Measurements from ENCODE around the gene BICDL1.
A peak's percentile ranks its signal among the peaks of the same experiment; 100 is the strongest.

The BICDL1 gene

GRCh38 chr12:120101182-120101581 is 112.1 kb downstream of the BICDL1 start:
- no peak for DNase-seq (ENCODE audit: low read depth)

- DNase-seq (ENCODE audit: low read depth) = no peak
Observed at GRCh38 chr12:120101617-120102016, 112.6 kb downstream of the BICDL1 start.

DNA sequence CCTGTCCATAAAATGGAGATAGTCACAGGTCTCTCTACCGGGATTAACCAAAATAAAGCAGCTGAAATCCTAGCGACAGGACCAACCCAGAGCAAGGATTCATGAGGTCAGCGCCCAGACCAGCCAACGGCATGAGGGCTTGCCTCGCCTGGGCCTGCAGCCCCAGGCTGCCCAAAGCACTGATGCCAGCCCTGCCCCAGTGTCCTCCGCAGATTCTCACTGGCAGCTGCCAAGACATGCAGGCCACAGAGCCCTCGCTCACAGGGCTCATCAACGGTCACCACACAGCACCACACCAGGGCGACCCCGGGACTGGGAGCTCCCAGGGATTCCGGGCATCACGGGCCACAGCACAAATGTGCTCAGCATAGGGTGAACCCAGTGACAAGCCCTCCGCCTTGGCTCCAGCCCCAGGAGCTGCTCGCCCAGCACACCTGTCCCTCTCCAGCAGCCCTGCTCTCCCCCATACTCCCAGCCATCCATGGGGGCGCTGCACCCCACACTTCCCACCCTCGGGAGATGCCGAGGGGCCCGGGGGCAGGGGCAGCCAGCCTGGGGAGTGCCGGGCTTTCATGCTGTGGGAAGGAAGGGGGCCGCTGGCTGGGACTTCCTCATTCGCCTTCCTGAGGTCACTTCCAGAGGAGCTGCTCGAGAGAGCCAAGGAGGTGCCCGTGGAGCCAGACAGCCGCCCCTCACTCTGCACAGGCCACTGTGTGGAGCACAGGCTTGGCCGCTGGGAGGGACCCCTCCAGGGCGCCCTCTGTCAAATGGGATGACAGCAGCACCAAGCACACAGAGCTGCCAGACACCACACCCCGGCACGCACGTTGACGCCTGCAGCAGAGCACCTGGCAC is 113.4 kb downstream of the BICDL1 start:
- DNase-seq (ENCODE audit: low read depth) = no peak

GRCh38 chr12:120103044-120103338 is 114.0 kb downstream of the BICDL1 start:
- DNase-seq (ENCODE audit: low read depth) = no peak

DNA sequence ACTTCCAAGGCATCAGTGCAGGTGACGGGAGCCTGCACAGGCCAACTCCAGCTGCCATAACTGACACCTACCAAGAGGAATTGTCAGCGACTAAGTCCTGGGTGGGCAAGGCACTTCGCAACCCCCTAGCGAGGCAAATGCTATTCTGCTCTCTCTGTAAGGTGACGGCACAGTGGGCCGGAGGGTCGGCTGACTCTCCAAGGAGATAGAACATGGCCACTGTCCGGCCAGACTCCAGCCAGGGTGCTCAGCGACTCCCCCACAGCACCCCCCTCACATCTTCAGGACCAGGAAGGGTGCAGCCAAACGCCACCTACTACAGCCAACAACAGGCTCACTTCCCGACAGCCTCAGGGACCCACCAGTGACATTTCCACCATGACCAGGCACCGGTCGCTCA is 114.3 kb downstream of the BICDL1 start:
- no peak for DNase-seq (ENCODE audit: low read depth)

DNA sequence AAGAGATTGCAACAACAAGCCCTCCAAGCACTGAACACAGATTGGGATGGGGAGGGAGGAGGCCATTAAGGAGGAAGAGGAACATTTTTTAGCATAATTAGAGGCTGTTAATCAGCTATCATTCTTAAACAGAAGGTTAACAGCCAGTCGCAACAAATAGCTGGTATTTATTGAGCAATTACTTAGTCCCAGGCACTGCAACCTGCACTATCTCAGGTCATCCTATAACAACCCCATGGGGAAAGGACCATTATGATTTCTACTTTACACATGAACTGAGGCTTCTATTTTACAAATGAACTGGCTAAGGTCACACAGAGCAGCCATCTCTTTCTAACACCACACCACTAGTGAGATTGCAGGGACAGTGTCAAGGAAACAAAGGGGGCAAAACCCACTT is 117.1 kb downstream of the BICDL1 start:
- no peak for DNase-seq (ENCODE audit: low read depth)

DNA sequence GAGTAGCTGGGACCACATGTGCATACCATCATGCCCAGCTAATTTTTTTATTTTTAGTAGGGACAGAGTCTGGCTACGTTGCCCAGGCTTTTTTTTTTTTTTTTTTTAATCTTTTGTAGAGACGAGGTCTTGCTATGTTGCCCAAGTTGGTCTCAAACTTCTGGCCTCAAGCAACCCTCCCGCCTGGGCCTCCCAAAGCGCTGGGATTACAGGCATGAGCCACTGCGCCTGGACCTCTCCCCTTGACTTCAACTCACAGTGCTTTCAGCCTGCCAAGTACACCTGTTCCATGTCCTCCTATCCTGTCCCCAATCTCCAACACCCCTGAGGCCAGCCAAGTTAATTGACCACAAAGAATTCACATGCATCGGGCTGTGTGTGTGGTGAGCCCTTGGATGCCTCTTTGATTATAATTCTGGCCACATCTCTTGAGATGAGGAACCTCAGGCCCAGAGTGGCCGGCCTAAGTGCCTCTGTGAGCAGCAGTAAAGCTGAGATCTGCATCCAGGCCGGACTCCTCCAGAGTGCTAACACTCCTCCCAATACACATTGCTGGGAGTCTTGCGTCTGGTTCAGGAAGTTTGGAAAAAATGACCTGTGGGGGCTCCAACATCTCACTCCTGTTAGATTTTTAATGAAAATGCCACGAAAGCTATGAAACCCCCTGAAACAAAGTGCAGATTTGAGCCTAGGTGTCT is 120.7 kb downstream of the BICDL1 start:
- DNase-seq (ENCODE audit: low read depth) = no peak

DNA sequence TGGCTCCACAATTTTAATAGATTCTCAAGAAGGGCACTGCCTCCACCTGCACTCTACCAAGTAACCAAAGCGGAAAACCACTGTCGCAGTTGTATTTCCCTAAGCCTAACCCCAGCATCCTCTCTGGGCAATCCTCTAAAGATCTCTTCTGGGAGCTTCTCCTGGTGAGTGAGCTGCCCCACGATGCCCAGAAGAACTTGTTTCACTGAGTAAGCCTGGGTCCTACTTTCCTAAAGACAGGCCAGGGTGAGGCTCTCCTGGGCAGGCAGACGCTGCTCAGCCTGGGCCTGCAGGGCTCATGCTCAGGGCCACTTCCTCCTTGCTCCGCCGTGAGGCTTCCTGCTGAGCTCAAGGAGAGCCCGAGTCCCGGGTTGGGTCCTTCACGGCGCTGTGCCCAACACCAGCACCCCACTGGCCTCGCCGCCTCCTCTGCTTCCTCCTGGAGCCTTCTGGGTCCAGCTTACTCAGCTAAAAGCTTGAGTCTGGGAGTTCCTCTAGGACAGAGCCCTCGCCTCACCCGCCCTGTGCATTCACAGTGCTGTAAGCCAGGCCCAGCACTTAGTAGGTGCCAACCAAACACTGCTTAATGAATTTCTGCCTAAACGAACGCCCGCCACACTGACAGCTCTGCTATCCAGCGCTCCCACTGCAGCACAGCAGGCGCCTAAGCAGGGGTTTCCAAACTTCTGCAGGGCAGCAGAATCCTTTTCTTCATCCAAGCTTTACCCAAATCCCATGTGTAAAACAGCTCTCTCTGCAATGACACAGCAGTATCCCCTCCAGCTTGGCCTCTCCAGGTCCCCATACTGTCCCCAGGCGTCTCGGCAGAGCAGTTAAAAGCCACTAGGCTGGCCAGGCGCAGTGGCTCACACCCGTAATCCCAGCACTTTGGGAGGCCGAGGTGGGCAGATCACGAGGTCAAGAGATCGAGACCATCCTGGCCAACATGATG is 121.8 kb downstream of the BICDL1 start:
- DNase-seq (ENCODE audit: low read depth) = no peak

DNA sequence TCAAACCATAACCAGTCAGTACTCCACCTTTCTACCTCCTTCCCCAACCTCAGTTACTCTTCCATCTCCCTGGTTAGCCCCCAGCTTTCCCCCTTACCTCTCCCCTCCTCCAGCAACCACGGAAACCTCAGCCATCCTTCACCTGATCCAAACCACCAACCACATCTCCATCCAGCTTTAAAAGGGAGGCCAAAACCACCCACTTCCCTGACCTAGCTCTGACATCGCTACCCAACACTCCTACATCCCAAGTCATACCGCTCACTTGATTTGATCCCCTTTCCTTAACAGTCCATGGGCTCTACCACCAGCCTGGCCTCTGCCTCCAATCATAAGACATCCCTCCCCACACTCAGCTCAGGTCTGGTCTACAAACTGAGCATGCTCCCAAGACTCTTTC is 126.0 kb downstream of the BICDL1 start:
- no peak for DNase-seq (ENCODE audit: low read depth)

GRCh38 chr12:120115692-120116440 is 126.8 kb downstream of the BICDL1 start:
- DNase-seq (ENCODE audit: low read depth) = peak; percentile 74

- DNase-seq (ENCODE audit: low read depth) = no peak
Observed at GRCh38 chr12:120116441-120116791, 127.4 kb downstream of the BICDL1 start, which contains the start of gene RAB35. Gene RAB35, minus strand, starts transcription at chr12:120116753. Its CDS starts 103 bp downstream, at chr12:120116650.

DNA sequence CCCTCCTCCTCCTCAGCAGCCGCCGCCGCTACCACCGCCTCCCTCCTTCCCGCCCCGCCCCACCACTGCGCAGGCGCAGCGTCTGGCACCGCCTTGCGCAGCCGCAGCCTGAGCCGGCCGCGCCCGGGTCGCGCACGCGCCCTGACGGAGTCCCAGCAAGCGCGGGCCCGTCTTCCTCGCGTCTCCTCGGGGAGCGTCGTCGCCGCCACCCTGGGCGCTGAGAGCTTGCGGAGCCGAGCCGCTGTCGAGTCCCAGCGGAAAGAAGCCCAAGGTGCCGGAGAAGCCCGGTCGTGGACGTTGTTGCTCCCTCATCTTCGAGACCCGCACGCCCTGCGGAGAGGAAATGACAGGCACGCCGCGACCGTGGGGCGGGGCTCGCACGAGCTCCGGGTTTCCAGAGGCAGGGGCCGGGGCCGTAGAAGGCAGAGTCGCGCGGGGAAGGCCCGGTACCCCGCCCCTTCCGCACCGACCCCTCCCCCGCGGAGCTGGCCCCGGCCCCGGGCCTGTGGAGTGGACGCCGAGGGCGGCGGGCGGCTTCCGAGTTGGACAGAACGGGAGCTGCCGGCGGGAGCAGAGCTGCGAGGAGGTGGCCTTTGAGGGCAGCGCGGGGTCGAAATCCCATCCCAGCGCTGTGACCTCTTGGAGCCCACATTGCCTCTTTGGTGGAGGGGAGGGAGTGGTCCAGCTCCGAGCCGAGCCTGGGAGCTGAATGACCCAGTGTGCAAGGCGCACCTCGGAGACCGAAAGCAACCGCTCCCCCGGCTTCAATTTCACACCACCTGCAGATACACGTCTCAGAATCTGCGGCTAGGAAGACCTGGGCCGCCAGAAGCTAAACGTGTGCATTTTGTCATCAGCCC is 128.0 kb downstream of the BICDL1 start:
- DNase-seq (ENCODE audit: low read depth) = peak; percentile 93

- no peak for DNase-seq (ENCODE audit: low read depth)
Observed at GRCh38 chr12:120117961-120118320, 128.9 kb downstream of the BICDL1 start.

DNA sequence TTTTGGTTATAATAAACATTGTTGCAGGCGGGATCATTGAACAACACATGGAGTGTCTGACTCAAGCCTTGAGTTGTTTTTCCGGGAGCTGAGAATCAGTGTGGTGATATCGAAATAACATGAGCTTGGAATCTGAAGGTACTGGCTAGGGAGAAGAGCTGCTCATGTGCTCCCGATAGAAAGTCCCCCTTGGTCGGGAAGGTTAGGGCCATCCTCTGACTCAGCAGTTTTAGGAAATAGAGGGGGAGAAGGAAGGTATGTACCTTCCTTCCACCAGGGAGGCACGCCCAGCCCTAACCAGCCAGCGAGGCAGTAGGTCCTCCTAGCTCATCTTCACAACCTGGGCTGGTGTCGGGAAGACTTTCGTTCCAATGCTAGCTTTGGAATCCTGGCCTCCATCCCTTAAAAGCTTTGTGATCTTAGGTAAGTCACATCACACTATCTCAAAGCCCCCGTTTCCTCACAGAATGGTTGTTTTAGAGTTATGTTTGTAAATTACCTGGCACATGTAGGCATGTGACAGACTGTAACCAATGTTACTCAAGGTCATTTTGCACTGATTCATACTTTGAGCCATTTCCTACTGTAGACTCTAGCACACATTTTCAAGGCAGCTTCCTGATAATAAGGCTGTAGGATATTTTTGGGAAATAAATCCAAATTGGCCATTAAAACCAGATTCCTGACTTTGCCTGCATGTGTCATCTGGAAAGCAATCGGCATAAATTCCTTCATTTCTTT is 129.5 kb downstream of the BICDL1 start:
- DNase-seq (ENCODE audit: low read depth) = peak; percentile 75

- peak; percentile 69 for DNase-seq (ENCODE audit: low read depth)
Observed at GRCh38 chr12:120119271-120119973, 130.4 kb downstream of the BICDL1 start.

- DNase-seq (ENCODE audit: low read depth) = no peak
Observed at GRCh38 chr12:120121343-120121742, 132.3 kb downstream of the BICDL1 start.

DNA sequence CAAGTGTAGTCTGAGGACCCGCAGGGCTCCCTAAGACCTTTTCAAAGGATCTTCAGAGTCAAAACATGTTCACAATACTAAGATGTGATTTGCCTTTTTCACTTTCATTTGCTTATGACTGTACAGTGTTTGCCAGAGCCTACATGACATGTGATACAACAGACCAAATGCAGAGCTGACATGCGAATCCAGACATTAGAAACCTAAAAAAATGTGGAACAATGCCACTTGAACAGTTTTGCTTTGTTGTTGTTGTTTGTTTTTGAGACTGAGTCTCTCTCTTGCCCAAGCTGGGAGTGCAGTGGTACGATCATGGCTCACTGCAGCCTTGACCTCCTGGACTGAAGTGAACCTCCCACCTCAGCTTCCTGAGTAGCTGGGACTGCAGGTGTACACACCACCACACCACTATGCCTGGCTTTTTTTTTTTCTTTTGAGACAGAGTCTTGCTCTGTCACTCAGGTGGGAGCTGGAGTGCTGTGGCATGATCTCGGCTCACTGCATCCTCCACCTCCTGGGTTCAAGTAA is 132.8 kb downstream of the BICDL1 start:
- DNase-seq (ENCODE audit: low read depth) = no peak

DNA sequence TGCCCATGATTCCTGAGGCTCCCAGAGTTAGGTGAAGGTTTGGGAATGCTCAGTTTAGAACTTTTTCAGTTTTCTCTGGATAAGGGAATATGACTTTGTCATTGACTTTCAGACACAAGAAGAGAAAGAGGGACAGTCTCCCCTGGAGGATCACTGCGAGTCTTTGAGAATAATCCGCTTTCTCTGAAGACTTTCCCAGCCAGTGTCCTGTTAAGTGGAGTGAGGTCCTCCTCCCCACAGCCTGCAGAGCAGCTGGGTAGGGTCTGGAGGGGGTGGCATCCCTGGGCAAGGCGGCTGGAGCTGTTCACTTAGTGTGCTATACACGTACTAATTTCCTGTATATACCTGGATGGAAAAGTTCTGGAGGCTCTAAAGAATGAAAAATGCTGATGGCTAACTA is 136.0 kb downstream of the BICDL1 start:
- no peak for DNase-seq (ENCODE audit: low read depth)

Measured in ELR (cell line).